Type B pancreatic cell (in vitro differentiated cells): ENCODE measurements around the gene DNASE1L2. TPM values are rescaled to one million over a fixed set of nuclear protein-coding genes. Genes with fewer than 3 reads are reported as not detected.
A peak's percentile ranks its signal among the peaks of the same experiment; 100 is the strongest.

Source experiments
- DNase-seq: peaks from one replicate; pipeline ENCODE4 v3.0.0; 2021; ENCODE audit warnings: mixed read lengths; ENCODE audit not compliant: unreplicated experiment; ENCODE audit errors: extremely low spot score
- H3K27ac Mint-ChIP-seq: 2 replicates; pipeline ENCODE4 v1.8.0; 2021; ENCODE audit warnings: mild to moderate bottlenecking, mixed read lengths
- H3K27me3 Mint-ChIP-seq: 2 replicates; pipeline ENCODE4 v1.8.0; 2021; ENCODE audit warnings: mixed read lengths
- H3K36me3 Mint-ChIP-seq: 2 replicates; pipeline ENCODE4 v1.8.0; 2021; ENCODE audit warnings: mixed read lengths
- H3K4me1 Mint-ChIP-seq: one replicate; pipeline ENCODE4 v1.8.0; 2021; ENCODE audit warnings: mixed read lengths; ENCODE audit not compliant: unreplicated experiment
- H3K4me3 Mint-ChIP-seq: 2 replicates; pipeline ENCODE4 v1.8.0; 2021; ENCODE audit warnings: mild to moderate bottlenecking, mixed read lengths
- H3K9me3 Mint-ChIP-seq: 2 replicates; pipeline ENCODE4 v1.8.0; 2021; ENCODE audit warnings: mixed read lengths
- microRNA-seq: library from miRNA; unstranded; fragments of <30 nt; microRNA quantifications from one replicate; pipeline ENCODE4, GENCODE V29; 2020
- total RNA-seq: library from RNA; stranded (reverse); gene quantifications from 2 replicates; pipeline ENCODE4 v1.2.1, GENCODE V29; 2021; ENCODE audit warnings: low replicate concordance
- TF ChIP-seq, protein P1 (sequence below): fragments of 200-600 bp; sonication (generic); conservative IDR thresholded peaks from 2 replicates; pipeline ENCODE4 v1.5.0; 2021; ENCODE audit warnings: antibody characterized with exemption, mild to moderate bottlenecking

The DNASE1L2 gene
- total RNA-seq, 1 donor from 2014 or later: 2.6 TPM

DNA sequence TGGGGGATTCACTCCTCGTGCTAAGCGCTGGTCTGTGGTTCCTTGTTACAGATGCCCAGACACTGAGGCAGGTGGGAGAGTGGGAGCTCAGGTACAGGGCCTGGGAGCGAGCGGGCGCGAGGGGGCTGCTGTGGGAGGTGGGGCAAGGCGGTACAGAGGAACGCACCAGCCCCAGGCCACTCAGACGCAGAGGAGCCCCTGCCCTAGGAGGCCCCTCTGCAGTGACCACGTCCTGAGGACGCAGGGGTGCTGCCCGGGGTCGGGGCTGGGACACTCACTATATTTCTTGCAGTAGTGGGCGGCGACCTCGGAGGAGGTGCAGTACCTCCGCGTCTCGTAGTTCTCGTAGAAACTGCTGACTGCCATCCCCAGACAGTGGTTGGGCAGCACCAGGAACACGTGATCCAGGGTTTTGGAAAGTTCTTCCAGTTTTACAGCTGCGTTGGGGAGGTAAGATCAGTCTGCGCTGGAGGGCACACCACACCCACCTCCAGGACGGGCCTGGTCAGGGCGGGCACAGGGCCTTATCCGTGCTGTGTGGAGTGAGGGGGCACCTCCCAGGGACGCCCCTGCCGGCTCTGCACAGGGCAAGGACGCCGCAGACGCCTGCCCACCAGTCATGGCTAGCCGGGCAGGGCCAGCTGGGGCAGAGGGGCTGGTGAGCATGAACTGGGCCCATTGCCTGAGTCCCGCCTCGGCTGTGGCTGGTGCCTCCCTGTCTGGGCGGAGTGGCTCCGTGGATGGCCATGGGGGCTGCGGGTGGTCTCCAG lies 47.9 kb downstream of the DNASE1L2 start:
- Mint-ChIP-seq H3K27me3 (peaks cover 3% of the 10 kb centered on the region), H3K9me3 (no peaks in the 10 kb centered on the region), H3K36me3 (no peaks in the 10 kb centered on the region), H3K4me3 (no peak overlapping the region), H3K4me1 (no peaks in the 10 kb centered on the region), H3K27ac (peak overlapping the region; percentile 1)
- TF ChIP-seq, protein P1, sequence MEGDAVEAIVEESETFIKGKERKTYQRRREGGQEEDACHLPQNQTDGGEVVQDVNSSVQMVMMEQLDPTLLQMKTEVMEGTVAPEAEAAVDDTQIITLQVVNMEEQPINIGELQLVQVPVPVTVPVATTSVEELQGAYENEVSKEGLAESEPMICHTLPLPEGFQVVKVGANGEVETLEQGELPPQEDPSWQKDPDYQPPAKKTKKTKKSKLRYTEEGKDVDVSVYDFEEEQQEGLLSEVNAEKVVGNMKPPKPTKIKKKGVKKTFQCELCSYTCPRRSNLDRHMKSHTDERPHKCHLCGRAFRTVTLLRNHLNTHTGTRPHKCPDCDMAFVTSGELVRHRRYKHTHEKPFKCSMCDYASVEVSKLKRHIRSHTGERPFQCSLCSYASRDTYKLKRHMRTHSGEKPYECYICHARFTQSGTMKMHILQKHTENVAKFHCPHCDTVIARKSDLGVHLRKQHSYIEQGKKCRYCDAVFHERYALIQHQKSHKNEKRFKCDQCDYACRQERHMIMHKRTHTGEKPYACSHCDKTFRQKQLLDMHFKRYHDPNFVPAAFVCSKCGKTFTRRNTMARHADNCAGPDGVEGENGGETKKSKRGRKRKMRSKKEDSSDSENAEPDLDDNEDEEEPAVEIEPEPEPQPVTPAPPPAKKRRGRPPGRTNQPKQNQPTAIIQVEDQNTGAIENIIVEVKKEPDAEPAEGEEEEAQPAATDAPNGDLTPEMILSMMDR: no peak
- no peak for DNase-seq

DNA sequence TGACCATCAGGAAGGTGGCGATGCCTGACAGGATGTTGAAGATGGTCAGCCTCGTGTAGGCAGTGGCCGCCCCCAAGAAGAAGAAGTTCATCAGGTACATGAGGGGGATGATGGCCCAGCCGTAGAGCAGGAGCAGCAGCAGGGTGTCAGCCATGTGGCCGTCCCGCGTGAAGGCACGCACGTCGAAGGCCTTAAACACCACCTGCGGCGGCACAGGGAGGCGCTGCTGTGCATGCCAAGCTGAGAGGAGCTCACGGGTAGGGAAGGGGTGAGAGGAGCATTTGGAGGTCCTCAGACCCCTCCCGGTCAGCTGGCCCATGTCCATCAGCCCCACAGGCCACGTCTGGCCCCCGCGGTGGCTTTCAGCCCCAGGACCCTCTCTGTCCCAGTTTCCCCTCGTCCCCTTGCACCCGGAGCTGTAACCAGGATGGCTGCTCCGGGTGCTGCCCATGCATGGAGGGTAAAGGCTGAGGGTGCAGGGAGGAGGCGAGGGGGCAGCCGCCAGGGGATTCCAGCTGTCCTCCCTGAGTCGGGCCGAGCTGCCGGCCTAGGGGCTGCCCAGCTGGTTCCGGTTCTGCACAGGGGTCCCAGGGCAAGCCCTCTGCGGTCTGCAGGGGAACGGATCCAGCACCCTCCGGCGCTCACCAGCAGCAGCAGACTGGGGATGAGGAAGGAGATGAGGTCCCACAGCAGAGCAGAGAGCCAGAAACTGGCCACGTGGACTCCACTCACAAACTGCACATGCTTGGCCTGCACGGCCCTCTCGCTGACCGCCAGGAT lies 48.7 kb downstream of the DNASE1L2 start:
- Mint-ChIP-seq H3K4me3 (no peak overlapping the region), H3K4me1 (no peaks in the 10 kb centered on the region), H3K36me3 (no peaks in the 10 kb centered on the region), H3K27me3 (peaks cover 3% of the 10 kb centered on the region), H3K9me3 (no peaks in the 10 kb centered on the region), H3K27ac (no peak overlapping the region)
- TF ChIP-seq, protein P1: no peak
- no peak for DNase-seq

DNA sequence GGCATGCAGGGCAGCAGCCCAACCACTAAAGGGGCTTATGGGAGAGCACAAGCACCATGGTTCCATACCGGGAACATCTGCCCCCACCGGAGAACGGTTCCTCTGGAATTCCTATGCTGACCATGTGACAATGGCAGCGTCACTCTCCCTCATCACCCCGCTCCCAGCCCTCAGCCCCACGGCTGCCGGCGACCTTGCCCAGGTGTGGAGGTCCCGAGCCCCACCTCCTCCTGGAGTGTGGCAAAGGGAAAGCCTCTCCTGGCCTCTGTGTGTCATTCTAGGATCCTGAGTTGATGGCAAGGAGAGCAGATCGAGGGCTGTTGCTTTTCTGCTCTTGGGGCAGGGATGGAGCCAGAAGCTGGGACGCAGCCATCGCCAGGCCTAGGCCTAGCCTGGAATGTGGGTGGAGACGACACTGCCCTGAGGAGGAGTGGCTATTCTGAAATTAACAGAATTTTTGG lies 49.5 kb downstream of the DNASE1L2 start:
- TF ChIP-seq, protein P1: no peak
- H3K4me1 Mint-ChIP-seq: no peaks in the 10 kb centered on the region
- DNase-seq: no peak
- no peaks in the 10 kb centered on the region for H3K9me3 Mint-ChIP-seq
- H3K36me3 Mint-ChIP-seq: no peaks in the 10 kb centered on the region
- no peak overlapping the region for H3K4me3 Mint-ChIP-seq
- H3K27me3 Mint-ChIP-seq: peaks cover 3% of the 10 kb centered on the region
- no peak overlapping the region for H3K27ac Mint-ChIP-seq

DNA sequence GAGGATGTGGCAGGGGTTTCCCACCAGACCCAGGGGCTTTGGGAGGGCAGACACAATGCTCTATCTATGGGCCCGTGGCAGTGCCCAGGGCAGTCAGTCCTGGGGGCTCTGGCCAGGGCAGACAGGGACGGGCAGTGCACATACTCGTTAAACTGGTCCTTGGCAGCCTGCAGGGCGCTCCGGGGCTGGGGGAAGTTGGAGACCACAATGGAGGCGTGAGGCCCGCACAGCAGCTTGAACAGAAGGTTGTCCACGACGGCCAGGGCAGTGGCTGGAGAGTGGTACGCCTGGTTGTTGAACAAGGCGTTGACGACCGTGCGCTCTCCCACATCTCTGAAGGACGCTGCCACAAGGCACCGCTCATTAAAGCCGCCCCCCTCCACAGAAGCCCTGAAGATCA lies 50.3 kb downstream of the DNASE1L2 start:
- no peak overlapping the region for H3K27ac Mint-ChIP-seq
- no peaks in the 10 kb centered on the region for H3K4me1 Mint-ChIP-seq
- H3K4me3 Mint-ChIP-seq: no peak overlapping the region
- no peaks in the 10 kb centered on the region for H3K36me3 Mint-ChIP-seq
- DNase-seq: no peak
- TF ChIP-seq, protein P1: no peak
- peaks cover 3% of the 10 kb centered on the region for H3K27me3 Mint-ChIP-seq
- H3K9me3 Mint-ChIP-seq: no peaks in the 10 kb centered on the region

DNA sequence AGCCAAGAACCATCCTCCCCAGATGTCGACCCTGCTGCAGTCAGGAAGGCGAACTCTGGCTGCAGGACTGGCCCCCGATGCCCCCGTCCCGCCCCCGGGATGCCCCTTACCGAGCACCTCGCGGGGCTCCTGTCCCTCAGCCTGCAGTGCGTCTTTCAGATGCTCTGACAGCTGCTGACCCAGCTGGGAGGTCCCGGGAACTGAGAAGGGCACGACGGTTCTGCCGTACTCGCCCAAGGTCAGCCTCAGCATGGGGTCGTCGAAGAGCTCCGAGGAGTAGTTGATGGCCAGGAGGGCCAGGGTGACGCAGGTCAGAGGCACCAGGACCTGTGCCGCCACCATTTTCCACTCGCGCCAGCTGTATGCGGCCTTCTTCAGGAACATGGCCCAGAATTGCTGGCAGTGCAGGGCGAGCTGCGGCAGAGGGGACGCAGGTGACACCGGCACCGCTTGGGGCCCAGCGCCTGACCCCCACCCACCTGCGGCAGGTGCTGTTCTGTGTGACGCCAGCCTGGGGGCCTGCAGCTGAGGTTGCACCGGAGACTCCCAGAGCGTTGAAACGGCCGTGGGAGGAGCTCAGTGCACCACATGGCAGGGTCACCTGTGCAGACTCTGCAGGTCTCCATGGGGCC lies 51.8 kb downstream of the DNASE1L2 start:
- Mint-ChIP-seq H3K4me1 (no peaks in the 10 kb centered on the region), H3K9me3 (no peaks in the 10 kb centered on the region), H3K36me3 (no peaks in the 10 kb centered on the region), H3K4me3 (no peak overlapping the region), H3K27me3 (peaks cover 3% of the 10 kb centered on the region), H3K27ac (no peak overlapping the region)
- TF ChIP-seq, protein P1: no peak
- no peak for DNase-seq

Small RNAs within 50 kb of the gene (microRNA-seq; reads per million reads assigned to microRNA genes)
- gene MIR3677 (not detected), gene MIR4717 (not detected)

Other genes starting within 250 kb of the DNASE1L2 start
- gene SYNGR3, start 246.5 kb upstream of the DNASE1L2 start, total RNA-seq: 2.4 and 2.5 TPM in 2 replicates
- gene ZNF598, start 226.6 kb upstream of the DNASE1L2 start, total RNA-seq: 43.9 and 46.1 TPM in 2 replicates
- gene NPW, start 216.7 kb upstream of the DNASE1L2 start, total RNA-seq: 3.9 and 4.7 TPM in 2 replicates
- gene NHERF2, start 209.5 kb upstream of the DNASE1L2 start, total RNA-seq: 23.3 and 23.4 TPM in 2 replicates
- gene NTHL1, start 188.6 kb upstream of the DNASE1L2 start, total RNA-seq: 18.1 and 37.6 TPM in 2 replicates
- gene TSC2, start 188.5 kb upstream of the DNASE1L2 start, total RNA-seq: 131 and 208 TPM in 2 replicates
- 76.2 and 131 TPM in 2 replicates for gene PKD1, start 100.5 kb upstream of the DNASE1L2 start, total RNA-seq
- gene RAB26, start 87.8 kb upstream of the DNASE1L2 start, total RNA-seq: 7.4 and 9.9 TPM in 2 replicates
- gene TRAF7, start 80.7 kb upstream of the DNASE1L2 start, total RNA-seq: 71.0 and 81.6 TPM in 2 replicates
- gene CASKIN1, start 39.8 kb upstream of the DNASE1L2 start, total RNA-seq: 2.7 and 6.3 TPM in 2 replicates
- 44.9 and 56.8 TPM in 2 replicates for gene MLST8, start 31.0 kb upstream of the DNASE1L2 start, total RNA-seq
- 8.7 and 16.6 TPM in 2 replicates for gene BRICD5, start 25.6 kb upstream of the DNASE1L2 start, total RNA-seq
- 16.2 and 25.5 TPM in 2 replicates for gene PGP, start 21.6 kb upstream of the DNASE1L2 start, total RNA-seq
- 24.9 and 30.4 TPM in 2 replicates for gene E4F1, start 12.9 kb upstream of the DNASE1L2 start, total RNA-seq
- 72.7 and 89.7 TPM in 2 replicates for gene ECI1, start 15.1 kb downstream of the DNASE1L2 start, total RNA-seq
- gene RNPS1, start 31.7 kb downstream of the DNASE1L2 start, total RNA-seq: 180 and 241 TPM in 2 replicates
- 10.5 and 12.5 TPM in 2 replicates for gene ABCA3, start 104.3 kb downstream of the DNASE1L2 start, total RNA-seq
- 15.5 and 36.0 TPM in 2 replicates for gene CCNF, start 193.0 kb downstream of the DNASE1L2 start, total RNA-seq
- gene TEDC2, start 223.7 kb downstream of the DNASE1L2 start, total RNA-seq: 10.5 and 31.6 TPM in 2 replicates
- gene NTN3, start 234.9 kb downstream of the DNASE1L2 start, total RNA-seq: 1.2 and 4.5 TPM in 2 replicates
- gene TBC1D24, start 238.7 kb downstream of the DNASE1L2 start, total RNA-seq: 15.6 and 22.1 TPM in 2 replicates